Activated CD8-positive, alpha-beta memory T cell treated with anti-CD3 and anti-CD28 coated beads, Interleukin-2, amount 50 U/mL, for 1 hour (primary cell): ENCODE measurements around the gene CELSR1.

Source experiments
- DNase-seq: peaks from one replicate; pipeline ENCODE4 v3.0.0-alpha.2; 2020; ENCODE audit errors: extremely low read depth

The CELSR1 gene

GRCh38 chr22:46425016-46425415, 112.4 kb downstream of the CELSR1 start:
- DNase-seq: no peak

GRCh38 chr22:46424496-46424895, 112.9 kb downstream of the CELSR1 start:
- no peak for DNase-seq

- no peak for DNase-seq
Observed at GRCh38 chr22:46422896-46423295, 114.5 kb downstream of the CELSR1 start.

GRCh38 chr22:46421267-46421666, 116.2 kb downstream of the CELSR1 start:
- peak; percentile 8 for DNase-seq

- DNase-seq: no peak
Observed at GRCh38 chr22:46419754-46420571, 117.5 kb downstream of the CELSR1 start.

- DNase-seq: no peak
Observed at GRCh38 chr22:46418827-46419226, 118.6 kb downstream of the CELSR1 start.

- DNase-seq: no peak
Observed at GRCh38 chr22:46417769-46418168, 119.7 kb downstream of the CELSR1 start.

GRCh38 chr22:46416891-46417580, 120.4 kb downstream of the CELSR1 start:
- DNase-seq: no peak

- no peak for DNase-seq
Observed at GRCh38 chr22:46416520-46416871, 120.9 kb downstream of the CELSR1 start.

- no peak for DNase-seq
Observed at GRCh38 chr22:46415776-46416519, 121.5 kb downstream of the CELSR1 start.

- DNase-seq: no peak
Observed at GRCh38 chr22:46414704-46415103, 122.7 kb downstream of the CELSR1 start.

GRCh38 chr22:46413725-46414379, 123.6 kb downstream of the CELSR1 start:
- no peak for DNase-seq

- DNase-seq: no peak
Observed at GRCh38 chr22:46411347-46411746, 126.1 kb downstream of the CELSR1 start.

GRCh38 chr22:46410291-46410808, 127.1 kb downstream of the CELSR1 start:
- no peak for DNase-seq

GRCh38 chr22:46409631-46410210, 127.7 kb downstream of the CELSR1 start:
- DNase-seq: no peak

GRCh38 chr22:46408568-46409506, 128.6 kb downstream of the CELSR1 start:
- DNase-seq: no peak

GRCh38 chr22:46407748-46408147, 129.7 kb downstream of the CELSR1 start:
- no peak for DNase-seq

- no peak for DNase-seq
Observed at GRCh38 chr22:46406791-46407190, 130.6 kb downstream of the CELSR1 start.

- DNase-seq: no peak
Observed at GRCh38 chr22:46406349-46406748, 131.1 kb downstream of the CELSR1 start.

GRCh38 chr22:46405901-46406300, 131.5 kb downstream of the CELSR1 start:
- no peak for DNase-seq
